Transverse colon (tissue), 3 donors: ENCODE results near the gene PDE8A.

Experiments used
- CTCF ChIP-seq, 5 experiments: fragments of 200-600 bp in 3 of 5; fragments of 450-650 bp in 2 of 5; sonication (generic) in 3 of 5; IDR thresholded peaks; 1 replicate in 2 of 5; 2 replicates in 3 of 5; pipeline ENCODE4 v1.5.1; 2016 to 2017; ENCODE audit warnings: antibody characterized with exemption in 5 of 5, inconsistent platforms in 3 of 5, mild to moderate bottlenecking in 2 of 5, moderate library complexity in 1 of 5
- EP300 ChIP-seq: sonication (generic); formaldehyde crosslinking; IDR thresholded peaks from one replicate; pipeline ENCODE4 v1.6.1; 2017; ENCODE audit warnings: antibody characterized with exemption, low read depth

DNA sequence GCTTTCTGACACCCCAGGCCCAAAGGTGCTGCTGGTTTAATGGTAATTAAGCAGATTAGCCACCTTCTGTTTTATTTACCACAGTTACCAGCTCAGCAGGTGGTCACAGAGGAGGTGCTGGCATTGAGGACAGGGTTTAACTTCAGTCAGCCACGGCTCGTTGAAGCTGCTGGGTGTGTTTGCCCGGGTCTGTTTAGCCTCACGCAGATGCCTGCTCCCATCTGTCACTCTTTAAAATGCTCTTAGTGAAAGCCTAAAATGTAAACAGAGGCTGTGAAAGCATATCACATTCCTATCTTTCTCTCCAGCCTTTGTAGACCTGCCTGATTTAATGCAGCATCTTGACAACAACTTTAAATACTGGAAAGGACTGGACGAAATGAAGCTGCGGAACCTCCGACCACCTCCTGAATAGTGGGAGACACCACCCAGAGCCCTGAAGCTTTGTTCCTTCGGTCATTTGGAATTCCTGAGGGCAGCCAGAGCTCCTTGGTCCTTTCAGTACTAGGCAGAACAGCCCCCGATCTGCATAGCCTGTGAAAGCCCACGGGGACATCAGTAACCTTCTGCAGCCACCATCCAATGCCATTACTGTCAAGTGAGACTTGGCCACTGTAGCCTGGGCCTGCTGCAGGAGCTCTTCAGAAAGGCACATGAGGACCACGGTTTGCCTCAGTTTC, 156.0 kb downstream of the PDE8A start:
- TF ChIP-seq CTCF (IDR thresholded peaks at IDR 0.05) (no peak), EP300 (no peak)
